GM13977 (cell line): ENCODE data around the gene CDT1.

Experiments
- DNase-seq: peaks from one replicate; pipeline ENCODE4 v3.0.0; 2012; ENCODE audit warnings: low spot score
- CTCF ChIP-seq: IDR thresholded peaks from 2 replicates; pipeline ENCODE4 v1.5.1; 2012; ENCODE audit warnings: mild to moderate bottlenecking, control low read depth; ENCODE audit not compliant: insufficient read depth; ENCODE audit errors: extremely low read depth, missing control alignments
- in situ Hi-C: fragments of 300-500 bp; cut with MboI; formaldehyde crosslinking; loops from one replicate; pipeline ENCODE4 v1.12.0; 2022; ENCODE audit warnings: low sequenced_read_pairs, low pct_unique_long_range_greater_than_20kb, mixed read lengths, inconsistent platforms; ENCODE audit not compliant: unreplicated experiment

CDT1 gene

GRCh38 chr16:88803264-88803987 lies at the start of gene CDT1:
CDT1 (plus strand) TSS chr16:88803789; CDS start chr16:88803832, 43 bp downstream.
- no peak for TF ChIP-seq CTCF
- DNase-seq, result peak; percentile 100
- in situ Hi-C loops, result loop anchor here (10.0 kb wide), 1 partner anchor 411 kb away; the partner anchor contains the start of gene ZNF778

- no peak for TF ChIP-seq CTCF
- DNase-seq, result no peak
- in situ Hi-C loops, result no loop called here
Observed at GRCh38 chr16:88754109-88754911, 49.3 kb upstream of the CDT1 start.

GRCh38 chr16:88754912-88755744 lies 48.5 kb upstream of the CDT1 start:
- in situ Hi-C loops, result no loop called here
- no peak for DNase-seq

GRCh38 chr16:88755745-88756443 lies 47.7 kb upstream of the CDT1 start:
- no peak for TF ChIP-seq CTCF
- no peak for DNase-seq
- in situ Hi-C loops, result no loop called here

More at GRCh38 chr16:88754912-88755744, 48.5 kb upstream of the CDT1 start:
- peak; percentile 25 for TF ChIP-seq CTCF

GRCh38 chr16:88758227-88758943 lies 45.2 kb upstream of the CDT1 start:
- no peak for TF ChIP-seq CTCF
- in situ Hi-C loops, result no loop called here
- no peak for DNase-seq

GRCh38 chr16:88758944-88759244 lies 44.7 kb upstream of the CDT1 start:
- in situ Hi-C loops, result no loop called here
- TF ChIP-seq CTCF, result no peak
- no peak for DNase-seq
